ENCODE data around the gene KCNH1.

- TF ChIP-seq ZNF331 (CRISPR knock-in tag; IDR thresholded peaks at IDR 0.05; ENCODE audit: low read depth): no peak
- TF ChIP-seq EZH2 (IDR thresholded peaks at IDR 0.05; ENCODE audit: low read depth, unreplicated experiment): no peak
- no peak for TF ChIP-seq CTCF (conservative IDR thresholded peaks at IDR 0.05; ENCODE audit: low read depth in 2 of 2)
- no peak for TF ChIP-seq JUNB (IDR thresholded peaks at IDR 0.05; ENCODE audit: unreplicated experiment)
- no peak for TF ChIP-seq POLR2AphosphoS5 (IDR thresholded peaks at IDR 0.05; ENCODE audit: low read depth)
- TF ChIP-seq EZH2phosphoT487 (IDR thresholded peaks at IDR 0.05; ENCODE audit: unreplicated experiment): no peak
- no peak for TF ChIP-seq CREB1 (CRISPR knock-in tag; IDR thresholded peaks at IDR 0.05; ENCODE audit: low read depth)
- TF ChIP-seq, protein P1, sequence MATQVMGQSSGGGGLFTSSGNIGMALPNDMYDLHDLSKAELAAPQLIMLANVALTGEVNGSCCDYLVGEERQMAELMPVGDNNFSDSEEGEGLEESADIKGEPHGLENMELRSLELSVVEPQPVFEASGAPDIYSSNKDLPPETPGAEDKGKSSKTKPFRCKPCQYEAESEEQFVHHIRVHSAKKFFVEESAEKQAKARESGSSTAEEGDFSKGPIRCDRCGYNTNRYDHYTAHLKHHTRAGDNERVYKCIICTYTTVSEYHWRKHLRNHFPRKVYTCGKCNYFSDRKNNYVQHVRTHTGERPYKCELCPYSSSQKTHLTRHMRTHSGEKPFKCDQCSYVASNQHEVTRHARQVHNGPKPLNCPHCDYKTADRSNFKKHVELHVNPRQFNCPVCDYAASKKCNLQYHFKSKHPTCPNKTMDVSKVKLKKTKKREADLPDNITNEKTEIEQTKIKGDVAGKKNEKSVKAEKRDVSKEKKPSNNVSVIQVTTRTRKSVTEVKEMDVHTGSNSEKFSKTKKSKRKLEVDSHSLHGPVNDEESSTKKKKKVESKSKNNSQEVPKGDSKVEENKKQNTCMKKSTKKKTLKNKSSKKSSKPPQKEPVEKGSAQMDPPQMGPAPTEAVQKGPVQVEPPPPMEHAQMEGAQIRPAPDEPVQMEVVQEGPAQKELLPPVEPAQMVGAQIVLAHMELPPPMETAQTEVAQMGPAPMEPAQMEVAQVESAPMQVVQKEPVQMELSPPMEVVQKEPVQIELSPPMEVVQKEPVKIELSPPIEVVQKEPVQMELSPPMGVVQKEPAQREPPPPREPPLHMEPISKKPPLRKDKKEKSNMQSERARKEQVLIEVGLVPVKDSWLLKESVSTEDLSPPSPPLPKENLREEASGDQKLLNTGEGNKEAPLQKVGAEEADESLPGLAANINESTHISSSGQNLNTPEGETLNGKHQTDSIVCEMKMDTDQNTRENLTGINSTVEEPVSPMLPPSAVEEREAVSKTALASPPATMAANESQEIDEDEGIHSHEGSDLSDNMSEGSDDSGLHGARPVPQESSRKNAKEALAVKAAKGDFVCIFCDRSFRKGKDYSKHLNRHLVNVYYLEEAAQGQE (IDR thresholded peaks at IDR 0.05; ENCODE audit: unreplicated experiment): no peak
- TF ChIP-seq NANOG (IDR thresholded peaks at IDR 0.05; ENCODE audit: borderline replicate concordance): no peak
- TF ChIP-seq, protein P2, sequence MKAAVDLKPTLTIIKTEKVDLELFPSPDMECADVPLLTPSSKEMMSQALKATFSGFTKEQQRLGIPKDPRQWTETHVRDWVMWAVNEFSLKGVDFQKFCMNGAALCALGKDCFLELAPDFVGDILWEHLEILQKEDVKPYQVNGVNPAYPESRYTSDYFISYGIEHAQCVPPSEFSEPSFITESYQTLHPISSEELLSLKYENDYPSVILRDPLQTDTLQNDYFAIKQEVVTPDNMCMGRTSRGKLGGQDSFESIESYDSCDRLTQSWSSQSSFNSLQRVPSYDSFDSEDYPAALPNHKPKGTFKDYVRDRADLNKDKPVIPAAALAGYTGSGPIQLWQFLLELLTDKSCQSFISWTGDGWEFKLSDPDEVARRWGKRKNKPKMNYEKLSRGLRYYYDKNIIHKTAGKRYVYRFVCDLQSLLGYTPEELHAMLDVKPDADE (IDR thresholded peaks at IDR 0.05): no peak
- TF ChIP-seq ZNF114 (CRISPR knock-in tag; IDR thresholded peaks at IDR 0.05): no peak
Measured at GRCh38 chr1:210794445-210794844, 339.5 kb downstream of the KCNH1 start.

Data from GM23338 (cell line).